ENCODE measurements around the gene TEX29. TPM values are rescaled to one million over a fixed set of nuclear protein-coding genes. Genes with fewer than 3 reads are reported as not detected.

The TEX29 gene
- total RNA-seq, 1 experiment from 2014 or later = 0.45 TPM

DNA sequence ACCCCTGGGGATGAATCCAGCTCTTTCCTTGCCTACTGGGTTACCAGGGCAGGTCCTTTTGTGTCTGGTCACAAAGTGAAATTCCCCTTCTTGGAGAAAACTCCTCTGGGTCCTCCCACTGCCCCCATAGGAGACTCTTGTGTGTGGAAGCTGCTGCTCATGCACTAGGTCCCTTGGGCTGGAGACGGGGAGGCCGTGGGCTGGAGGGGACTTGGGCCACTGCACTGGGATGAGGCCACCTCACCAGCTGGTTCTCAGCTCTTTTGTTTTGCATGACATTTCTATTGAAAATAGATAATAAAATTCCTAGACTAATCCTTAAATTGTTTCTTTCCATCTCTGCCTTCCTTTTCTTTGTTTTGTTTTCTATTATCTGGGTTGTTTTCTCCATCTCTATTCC, 62.4 kb downstream of the TEX29 start:
- DNase-seq (ENCODE audit: low spot score) = no peak
- no TSS peak for BruUV-seq (replicated peaks)

DNA sequence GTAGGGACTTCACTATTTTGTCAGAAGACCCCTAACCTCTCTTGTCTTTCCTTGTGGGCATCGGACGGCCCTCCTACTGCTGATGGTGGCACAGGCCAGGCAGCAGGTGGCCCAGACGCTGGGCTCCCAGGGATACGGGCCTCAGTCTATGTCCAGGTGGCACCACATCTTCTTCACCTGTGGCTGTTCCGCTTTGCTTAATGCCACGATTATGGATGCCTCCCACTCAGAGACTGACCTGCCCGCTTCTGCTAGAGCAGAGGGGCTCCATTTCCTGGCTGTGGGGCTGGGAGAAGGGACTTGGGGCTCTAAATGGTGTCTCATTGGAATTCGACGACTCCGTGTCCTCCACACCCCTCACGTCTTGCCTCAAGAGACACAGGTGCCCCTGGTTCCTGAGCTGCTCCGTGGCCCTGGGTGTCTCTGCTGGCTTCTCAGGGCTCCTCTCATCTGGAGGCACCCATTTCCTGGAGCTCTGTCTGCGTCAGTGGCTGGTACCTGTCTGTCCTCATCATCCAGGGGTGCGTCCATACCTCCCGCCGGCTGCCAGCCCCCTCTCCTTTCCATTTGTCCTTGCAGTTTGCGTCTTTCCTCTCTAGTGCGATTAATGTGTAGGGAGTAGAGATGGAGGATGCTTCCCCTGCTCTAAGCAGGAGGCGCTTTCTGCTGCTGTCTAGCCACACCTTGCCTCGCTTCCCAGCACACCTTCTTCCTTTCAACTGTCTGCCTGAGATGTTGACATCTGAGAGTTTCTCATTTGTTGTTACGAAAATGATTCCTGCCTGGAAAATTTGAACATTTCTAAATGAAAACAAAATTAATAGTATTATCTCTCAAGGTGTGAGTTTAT, 63.4 kb downstream of the TEX29 start:
- ChIA-PET POLR2A (ENCODE audit: low non-redundant PET) (no interaction called here), CTCF (no interaction called here)
- no TSS peak for BruUV-seq (replicated peaks)
- H3K9me3 ChIP-seq (ENCODE audit: low read depth, low read length, poor library complexity, severe bottlenecking) = no peaks in the 10 kb centered on the region
- TF ChIP-seq, protein P1, sequence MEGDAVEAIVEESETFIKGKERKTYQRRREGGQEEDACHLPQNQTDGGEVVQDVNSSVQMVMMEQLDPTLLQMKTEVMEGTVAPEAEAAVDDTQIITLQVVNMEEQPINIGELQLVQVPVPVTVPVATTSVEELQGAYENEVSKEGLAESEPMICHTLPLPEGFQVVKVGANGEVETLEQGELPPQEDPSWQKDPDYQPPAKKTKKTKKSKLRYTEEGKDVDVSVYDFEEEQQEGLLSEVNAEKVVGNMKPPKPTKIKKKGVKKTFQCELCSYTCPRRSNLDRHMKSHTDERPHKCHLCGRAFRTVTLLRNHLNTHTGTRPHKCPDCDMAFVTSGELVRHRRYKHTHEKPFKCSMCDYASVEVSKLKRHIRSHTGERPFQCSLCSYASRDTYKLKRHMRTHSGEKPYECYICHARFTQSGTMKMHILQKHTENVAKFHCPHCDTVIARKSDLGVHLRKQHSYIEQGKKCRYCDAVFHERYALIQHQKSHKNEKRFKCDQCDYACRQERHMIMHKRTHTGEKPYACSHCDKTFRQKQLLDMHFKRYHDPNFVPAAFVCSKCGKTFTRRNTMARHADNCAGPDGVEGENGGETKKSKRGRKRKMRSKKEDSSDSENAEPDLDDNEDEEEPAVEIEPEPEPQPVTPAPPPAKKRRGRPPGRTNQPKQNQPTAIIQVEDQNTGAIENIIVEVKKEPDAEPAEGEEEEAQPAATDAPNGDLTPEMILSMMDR (conservative IDR thresholded peaks at IDR 0.05; ENCODE audit: low read depth, low read length) = no peak
- no peak for TF ChIP-seq EZH2 (IDR thresholded peaks at IDR 0.05; ENCODE audit: borderline replicate concordance, low read depth, low read length, poor library complexity, severe bottlenecking)
- H3K36me3 ChIP-seq (ENCODE audit: insufficient read depth, low read length, poor library complexity, severe bottlenecking) = no peaks in the 10 kb centered on the region
- H3K27ac ChIP-seq (ENCODE audit: low read depth, low read length, poor library complexity, severe bottlenecking) = no peak overlapping the region
- intact Hi-C loops (cut with micrococcal nuclease; ENCODE audit: unreplicated experiment) = no loop called here
- H3K4me1 ChIP-seq (ENCODE audit: insufficient read depth, low read length, poor library complexity, severe bottlenecking) = no peaks in the 10 kb centered on the region
- H3K4me3 ChIP-seq (ENCODE audit: low read depth, low read length, poor library complexity, severe bottlenecking) = no peak overlapping the region
- peaks cover 21% of the 10 kb centered on the region for H3K27me3 ChIP-seq (replicated peaks; ENCODE audit: insufficient read depth, low read depth, low read length, poor library complexity)
- no peak for DNase-seq (ENCODE audit: low spot score)

More for the DNA sequence above, 62.4 kb downstream of the TEX29 start:
- no peaks in the 10 kb centered on the region for H3K4me1 ChIP-seq (ENCODE audit: insufficient read depth, low read length, poor library complexity, severe bottlenecking)
- no peaks in the 10 kb centered on the region for H3K36me3 ChIP-seq (ENCODE audit: insufficient read depth, low read length, poor library complexity, severe bottlenecking)
- no peaks in the 10 kb centered on the region for H3K9me3 ChIP-seq (ENCODE audit: low read depth, low read length, poor library complexity, severe bottlenecking)
- no peak overlapping the region for H3K4me3 ChIP-seq (ENCODE audit: low read depth, low read length, poor library complexity, severe bottlenecking)
- ChIA-PET CTCF (interaction anchor here (0.6 kb wide), 1 partner anchor 9 kb away, joined by 6 read pairs; no protein-coding TSS in a partner anchor), POLR2A (ENCODE audit: low non-redundant PET) (no interaction called here)
- no peak overlapping the region for H3K27ac ChIP-seq (ENCODE audit: low read depth, low read length, poor library complexity, severe bottlenecking)
- H3K27me3 ChIP-seq (replicated peaks; ENCODE audit: insufficient read depth, low read depth, low read length, poor library complexity) = peaks cover 28% of the 10 kb centered on the region
- TF ChIP-seq EZH2 (IDR thresholded peaks at IDR 0.05; ENCODE audit: borderline replicate concordance, low read depth, low read length, poor library complexity, severe bottlenecking) = no peak
- TF ChIP-seq, protein P1 (conservative IDR thresholded peaks at IDR 0.05; ENCODE audit: low read depth, low read length) = no peak
- intact Hi-C loops (cut with micrococcal nuclease; ENCODE audit: unreplicated experiment) = no loop called here

DNA sequence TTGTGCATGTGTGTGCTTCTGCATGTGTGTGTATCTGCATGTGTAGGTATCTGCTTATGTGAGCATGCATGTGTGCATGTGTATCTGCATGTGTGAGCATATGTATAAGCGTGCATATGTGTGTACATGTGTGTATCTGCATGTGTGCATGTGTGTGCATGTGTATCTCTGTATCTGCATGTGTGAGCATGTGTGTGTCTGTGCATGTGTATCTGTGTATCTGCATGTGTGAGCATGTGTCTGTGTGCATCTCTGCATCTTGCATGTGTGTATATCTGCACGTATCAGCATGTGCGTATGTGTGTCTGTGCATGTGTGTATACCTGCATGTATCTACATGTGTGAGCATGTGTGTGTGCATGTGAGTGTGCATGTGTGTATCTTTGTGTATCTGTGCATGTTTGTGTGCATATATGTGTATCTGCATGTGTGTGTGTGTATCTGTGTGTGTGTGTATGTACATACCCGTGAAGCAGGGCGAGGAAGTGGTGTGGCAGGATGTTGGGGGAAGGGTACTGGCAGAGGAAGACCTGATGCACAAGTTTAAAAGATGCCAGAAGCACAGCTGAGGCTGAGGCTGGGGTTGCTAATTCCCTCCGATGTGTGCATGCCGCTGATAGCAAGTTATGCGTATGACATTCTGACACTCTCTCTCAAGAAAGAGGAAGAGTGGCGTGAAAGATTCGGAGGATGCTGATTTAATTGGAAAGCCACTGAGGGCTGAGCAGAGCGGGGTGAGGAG, 64.2 kb downstream of the TEX29 start:
- CTCF ChIA-PET = no interaction called here
- no peaks in the 10 kb centered on the region for H3K4me1 ChIP-seq (ENCODE audit: insufficient read depth, low read length, poor library complexity, severe bottlenecking)
- DNase-seq (ENCODE audit: low spot score) = no peak
- no TSS peak for BruUV-seq (replicated peaks)
- POLR2A ChIA-PET (ENCODE audit: low non-redundant PET) = no interaction called here
- no peaks in the 10 kb centered on the region for H3K36me3 ChIP-seq (ENCODE audit: insufficient read depth, low read length, poor library complexity, severe bottlenecking)
- TF ChIP-seq, protein P1 (conservative IDR thresholded peaks at IDR 0.05; ENCODE audit: low read depth, low read length) = no peak
- no peak for TF ChIP-seq EZH2 (IDR thresholded peaks at IDR 0.05; ENCODE audit: borderline replicate concordance, low read depth, low read length, poor library complexity, severe bottlenecking)
- intact Hi-C loops (cut with micrococcal nuclease; ENCODE audit: unreplicated experiment) = no loop called here
- no peak overlapping the region for H3K4me3 ChIP-seq (ENCODE audit: low read depth, low read length, poor library complexity, severe bottlenecking)
- peaks cover 13% of the 10 kb centered on the region for H3K27me3 ChIP-seq (replicated peaks; ENCODE audit: insufficient read depth, low read depth, low read length, poor library complexity)
- H3K27ac ChIP-seq (ENCODE audit: low read depth, low read length, poor library complexity, severe bottlenecking) = no peak overlapping the region
- H3K9me3 ChIP-seq (ENCODE audit: low read depth, low read length, poor library complexity, severe bottlenecking) = no peaks in the 10 kb centered on the region
